Measurements from ENCODE around the gene RNASE4. TPM values are rescaled to one million over a fixed set of nuclear protein-coding genes. Genes with fewer than 3 reads are reported as not detected.
A peak's percentile ranks its signal among the peaks of the same experiment; 100 is the strongest.
"Not testable (repeated sequence)": the region's sequence is repeated elsewhere in the genome, so short reads cannot be mapped to it uniquely, and the experiment has no call there.

RNASE4 gene
- polyA plus RNA-seq (2014; cell fraction: cytosol; rRNA removed) = 0.20 and 1.4 TPM in 2 replicates
- polyA plus RNA-seq (2014; cell fraction: nucleus; rRNA removed) = not detected in 2 replicates

GRCh38 chr14:20683891-20684661, at the start of gene RNASE4:
RNASE4 (plus strand) TSS chr14:20684560; CDS start chr14:20699372, 14,812 bp downstream.
- DNase-seq (ENCODE audit: low spot score) = peak; percentile 68

GRCh38 chr14:20641591-20641990, 42.8 kb upstream of the RNASE4 start, which contains the start of gene OR6S1:
OR6S1 (minus strand) TSS chr14:20641691; CDS start chr14:20641691, 0 bp downstream.
- DNase-seq (ENCODE audit: low spot score) = no peak

DNA sequence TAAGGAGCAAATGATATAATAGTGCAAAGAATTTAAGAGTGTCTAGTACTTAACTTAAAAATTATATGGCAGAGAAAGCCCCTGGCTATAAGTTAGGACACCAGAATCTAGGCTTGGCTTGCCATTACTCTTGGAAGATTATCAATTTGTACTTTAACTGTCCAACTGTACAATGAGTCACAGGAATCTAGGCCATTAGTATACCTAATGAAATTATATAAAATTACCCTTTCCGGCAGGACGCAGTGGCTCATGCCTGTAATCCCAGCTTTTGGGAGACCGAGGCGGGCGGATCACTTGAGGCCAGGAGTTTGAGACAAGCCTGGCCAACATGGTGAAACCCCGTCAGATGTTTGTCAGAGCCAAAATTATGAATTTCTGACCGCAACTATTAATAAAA, 42.2 kb upstream of the RNASE4 start:
- no peak for DNase-seq (ENCODE audit: low spot score)

DNA sequence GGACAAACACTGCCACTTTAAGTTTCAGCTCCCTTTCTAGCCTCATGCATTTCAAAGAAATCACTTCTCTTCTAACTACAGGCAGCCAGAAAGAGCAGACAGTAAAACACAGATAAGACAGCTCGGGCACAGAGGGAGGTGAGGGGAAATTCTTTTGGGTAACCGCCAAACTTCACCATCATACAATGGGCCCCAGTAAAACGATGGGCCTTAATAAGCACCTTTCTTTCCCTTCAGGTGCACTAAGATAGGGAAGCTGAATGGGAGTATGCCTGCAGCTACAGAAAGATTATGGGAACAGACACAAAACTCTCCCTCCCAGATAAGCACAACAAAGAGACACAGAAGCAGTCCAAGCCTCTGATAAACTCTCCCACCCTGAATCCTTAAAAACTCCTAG, 41.6 kb upstream of the RNASE4 start:
- not testable (repeated sequence) for DNase-seq (ENCODE audit: low spot score)

GRCh38 chr14:20644520-20644919, 39.8 kb upstream of the RNASE4 start:
- no peak for DNase-seq (ENCODE audit: low spot score)

- DNase-seq (ENCODE audit: low spot score) = no peak
Observed at GRCh38 chr14:20645481-20645880, 38.9 kb upstream of the RNASE4 start.

GRCh38 chr14:20652996-20653975, 31.1 kb upstream of the RNASE4 start:
- DNase-seq (ENCODE audit: low spot score) = no peak

DNA sequence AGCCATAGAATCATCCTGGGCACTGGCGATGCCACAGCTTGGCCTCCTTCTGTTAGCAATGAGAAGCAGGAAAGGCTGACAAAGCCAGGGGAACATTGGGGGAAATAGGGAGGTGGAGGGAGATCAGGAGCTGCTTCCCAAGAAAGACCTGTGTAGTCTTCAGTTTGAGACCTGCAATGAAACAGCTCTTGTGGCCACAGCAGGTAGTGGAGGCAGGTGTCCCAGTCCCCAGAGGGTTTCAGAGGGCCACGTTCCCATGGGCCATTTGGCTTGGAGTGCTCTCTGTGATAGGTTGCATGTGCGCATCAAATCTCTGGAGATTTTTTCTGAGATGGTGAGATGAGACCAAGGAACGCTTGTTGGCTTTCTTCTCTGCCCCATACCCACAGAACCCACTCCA, 28.5 kb upstream of the RNASE4 start:
- no peak for DNase-seq (ENCODE audit: low spot score)

GRCh38 chr14:20656274-20656673, 28.1 kb upstream of the RNASE4 start:
- no peak for DNase-seq (ENCODE audit: low spot score)

DNA sequence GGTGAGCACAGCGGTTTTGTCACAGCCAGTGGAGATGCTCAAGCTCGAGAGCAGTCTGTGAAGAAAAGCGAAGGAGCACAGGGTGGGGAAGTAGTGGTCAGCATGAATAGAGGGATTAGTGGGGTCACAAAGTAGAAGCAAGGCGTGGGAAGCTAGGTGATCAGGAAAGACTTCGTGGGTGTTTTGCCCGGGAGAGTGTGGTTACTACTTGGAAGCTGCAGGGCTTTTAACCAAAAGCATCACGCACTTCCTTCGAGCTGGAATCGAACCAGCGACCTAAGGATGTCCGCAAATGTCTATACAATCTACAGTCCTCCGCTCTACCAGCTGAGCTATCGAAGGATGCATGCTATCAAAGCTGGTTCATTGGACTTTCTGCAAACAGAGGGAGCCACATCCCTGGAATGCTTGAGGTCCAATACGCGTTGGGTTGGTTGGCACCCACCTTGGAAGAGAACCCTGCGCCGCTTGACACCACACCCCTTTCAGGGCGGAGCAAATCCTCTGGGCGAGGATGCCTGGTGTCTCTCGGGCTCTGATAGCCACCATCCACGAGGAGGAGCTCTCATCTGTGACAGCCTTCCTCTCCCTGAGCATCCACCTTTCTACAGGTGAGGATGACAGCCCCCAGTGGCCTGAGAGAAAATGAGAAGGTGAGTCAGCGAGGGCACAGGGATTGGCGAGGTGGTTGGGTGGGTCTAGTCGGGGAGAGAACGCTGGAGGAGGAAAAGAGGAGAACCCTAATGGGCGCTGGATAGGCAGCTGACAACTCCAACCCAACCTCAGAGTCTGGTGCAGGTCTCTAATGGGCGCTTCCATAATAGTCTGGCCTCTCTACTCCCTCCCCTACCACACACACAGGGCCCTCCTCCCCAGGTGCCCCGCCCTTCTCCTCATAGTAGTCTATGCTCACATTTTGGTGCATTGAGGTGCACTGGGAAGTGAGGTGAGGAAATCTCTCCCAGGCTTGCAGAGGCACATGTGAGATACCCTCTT, 26.8 kb upstream of the RNASE4 start:
- no peak for DNase-seq (ENCODE audit: low spot score)

DNA sequence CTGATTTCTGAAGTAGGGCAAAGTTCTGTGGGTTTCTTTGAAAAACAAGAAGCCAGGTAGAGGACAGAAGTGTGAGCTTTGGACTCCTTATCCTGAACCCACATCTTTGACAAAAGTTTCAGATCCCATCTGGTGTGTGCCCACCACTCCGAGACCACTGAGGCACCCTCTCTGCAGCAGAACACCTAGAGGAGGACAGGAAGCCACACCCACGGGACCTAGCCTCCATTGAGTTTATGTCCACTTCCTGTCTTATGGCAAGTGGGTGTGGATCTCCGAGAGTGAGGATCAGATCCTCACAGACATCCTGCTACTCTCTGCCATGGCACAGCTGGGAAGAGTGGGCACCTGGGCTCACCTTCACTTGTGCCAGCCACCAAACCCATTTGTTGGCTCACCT, 26.1 kb upstream of the RNASE4 start:
- DNase-seq (ENCODE audit: low spot score) = no peak

GRCh38 chr14:20659336-20659735, 25.0 kb upstream of the RNASE4 start:
- no peak for DNase-seq (ENCODE audit: low spot score)

GRCh38 chr14:20659813-20660395, 24.5 kb upstream of the RNASE4 start:
- no peak for DNase-seq (ENCODE audit: low spot score)

- no peak for DNase-seq (ENCODE audit: low spot score)
Observed at GRCh38 chr14:20661197-20661596, 23.2 kb upstream of the RNASE4 start.

GRCh38 chr14:20662968-20663732, 21.2 kb upstream of the RNASE4 start:
- no peak for DNase-seq (ENCODE audit: low spot score)

DNA sequence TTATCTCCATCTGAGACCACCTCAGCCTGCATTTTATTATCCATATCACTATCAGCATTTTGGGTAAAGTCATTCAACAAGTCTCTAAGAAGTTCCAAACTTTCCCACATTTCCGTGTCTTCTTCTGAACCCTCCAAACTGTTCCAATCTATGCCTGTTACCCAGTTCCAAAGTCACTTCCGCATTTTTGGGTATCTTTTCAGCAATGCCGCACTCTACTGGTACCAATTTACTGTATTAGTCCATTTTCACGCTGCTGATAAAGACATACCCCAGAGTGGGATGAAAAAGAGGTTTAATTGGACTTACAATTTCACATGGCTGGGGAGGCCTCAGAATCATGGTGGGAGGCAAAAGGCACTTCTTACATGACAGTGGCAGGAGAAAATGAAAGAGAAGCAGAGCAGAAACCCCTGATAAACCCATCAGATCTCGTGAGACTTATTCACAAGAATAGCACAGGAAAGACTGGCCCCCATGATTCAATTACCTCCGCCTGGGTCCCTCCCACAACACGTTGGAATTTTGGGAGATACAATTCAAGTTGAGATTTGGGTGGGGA, 17.9 kb upstream of the RNASE4 start:
- not testable (repeated sequence) for DNase-seq (ENCODE audit: low spot score)

GRCh38 chr14:20667957-20668356, 16.4 kb upstream of the RNASE4 start:
- no peak for DNase-seq (ENCODE audit: low spot score)

GRCh38 chr14:20668969-20669368, 15.4 kb upstream of the RNASE4 start:
- DNase-seq (ENCODE audit: low spot score) = no peak

- no peak for DNase-seq (ENCODE audit: low spot score)
Observed at GRCh38 chr14:20671597-20672283, 12.6 kb upstream of the RNASE4 start.
